ENCODE results near the gene TTYH1. TPM values are rescaled to one million over a fixed set of nuclear protein-coding genes. Genes with fewer than 3 reads are reported as not detected.

Gene TTYH1
- polyA plus RNA-seq, 1 experiment, result not detected

DNA sequence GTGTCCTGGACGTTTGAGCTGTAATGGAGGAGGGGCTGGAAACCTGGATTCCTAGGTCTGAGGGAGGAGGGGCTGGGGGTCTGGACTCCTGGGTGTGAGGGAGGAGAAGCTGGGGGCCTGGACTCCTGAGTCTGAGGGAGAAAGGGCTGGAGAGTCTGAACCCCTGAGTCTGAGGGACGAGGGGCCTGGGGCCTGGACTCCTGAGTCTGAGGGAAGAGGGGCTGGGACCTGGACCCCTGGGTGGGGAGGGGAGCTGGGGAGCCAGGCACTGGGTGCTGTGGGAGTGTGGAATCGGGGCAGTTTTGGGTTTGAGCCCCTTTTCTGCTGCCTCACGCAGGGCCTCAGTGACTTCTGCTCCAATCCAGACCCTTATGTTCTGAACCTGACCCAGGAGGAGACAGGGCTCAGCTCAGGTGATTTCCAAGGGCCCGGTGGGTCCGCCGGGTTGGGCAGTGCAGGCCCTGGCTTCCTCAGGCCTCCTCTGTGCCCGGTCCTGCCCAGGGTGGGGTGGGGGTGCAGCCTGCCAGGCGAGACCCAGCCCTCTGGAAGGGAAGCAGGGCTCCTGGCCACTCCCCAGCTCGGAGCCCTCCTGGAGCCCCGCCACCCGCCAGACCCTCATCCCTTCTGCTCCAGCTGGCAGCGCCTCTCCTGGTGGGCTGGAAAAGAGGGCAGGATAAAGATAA lies 14.4 kb downstream of the TTYH1 start:
- POLR2A ChIA-PET, result interaction anchor here (0.6 to 1.0 kb wide), 2 partner anchors 10 to 19 kb away, joined by 4 read pairs; partner anchors contain the start of gene LENG8
- TF ChIP-seq, protein P1, sequence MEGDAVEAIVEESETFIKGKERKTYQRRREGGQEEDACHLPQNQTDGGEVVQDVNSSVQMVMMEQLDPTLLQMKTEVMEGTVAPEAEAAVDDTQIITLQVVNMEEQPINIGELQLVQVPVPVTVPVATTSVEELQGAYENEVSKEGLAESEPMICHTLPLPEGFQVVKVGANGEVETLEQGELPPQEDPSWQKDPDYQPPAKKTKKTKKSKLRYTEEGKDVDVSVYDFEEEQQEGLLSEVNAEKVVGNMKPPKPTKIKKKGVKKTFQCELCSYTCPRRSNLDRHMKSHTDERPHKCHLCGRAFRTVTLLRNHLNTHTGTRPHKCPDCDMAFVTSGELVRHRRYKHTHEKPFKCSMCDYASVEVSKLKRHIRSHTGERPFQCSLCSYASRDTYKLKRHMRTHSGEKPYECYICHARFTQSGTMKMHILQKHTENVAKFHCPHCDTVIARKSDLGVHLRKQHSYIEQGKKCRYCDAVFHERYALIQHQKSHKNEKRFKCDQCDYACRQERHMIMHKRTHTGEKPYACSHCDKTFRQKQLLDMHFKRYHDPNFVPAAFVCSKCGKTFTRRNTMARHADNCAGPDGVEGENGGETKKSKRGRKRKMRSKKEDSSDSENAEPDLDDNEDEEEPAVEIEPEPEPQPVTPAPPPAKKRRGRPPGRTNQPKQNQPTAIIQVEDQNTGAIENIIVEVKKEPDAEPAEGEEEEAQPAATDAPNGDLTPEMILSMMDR (IDR thresholded peaks at IDR 0.05; ENCODE audit: low read depth, low read length), result no peak
- CTCF ChIA-PET, result no interaction called here
- no peak overlapping the region for H3K27ac ChIP-seq (ENCODE audit: low read depth, low read length)
- no peaks in the 10 kb centered on the region; the same call in 1 of the 2 replicates for H3K9me3 ChIP-seq (ENCODE audit: control insufficient read depth, insufficient read depth, low read length)
- no peak overlapping the region for H3K4me3 ChIP-seq (ENCODE audit: low read depth, low read length)
- H3K27me3 ChIP-seq (ENCODE audit: control insufficient read depth, insufficient read depth, low read length), result peaks cover 16% of the 10 kb centered on the region
- no peak for DNase-seq (ENCODE audit: low read depth, low spot score)

DNA sequence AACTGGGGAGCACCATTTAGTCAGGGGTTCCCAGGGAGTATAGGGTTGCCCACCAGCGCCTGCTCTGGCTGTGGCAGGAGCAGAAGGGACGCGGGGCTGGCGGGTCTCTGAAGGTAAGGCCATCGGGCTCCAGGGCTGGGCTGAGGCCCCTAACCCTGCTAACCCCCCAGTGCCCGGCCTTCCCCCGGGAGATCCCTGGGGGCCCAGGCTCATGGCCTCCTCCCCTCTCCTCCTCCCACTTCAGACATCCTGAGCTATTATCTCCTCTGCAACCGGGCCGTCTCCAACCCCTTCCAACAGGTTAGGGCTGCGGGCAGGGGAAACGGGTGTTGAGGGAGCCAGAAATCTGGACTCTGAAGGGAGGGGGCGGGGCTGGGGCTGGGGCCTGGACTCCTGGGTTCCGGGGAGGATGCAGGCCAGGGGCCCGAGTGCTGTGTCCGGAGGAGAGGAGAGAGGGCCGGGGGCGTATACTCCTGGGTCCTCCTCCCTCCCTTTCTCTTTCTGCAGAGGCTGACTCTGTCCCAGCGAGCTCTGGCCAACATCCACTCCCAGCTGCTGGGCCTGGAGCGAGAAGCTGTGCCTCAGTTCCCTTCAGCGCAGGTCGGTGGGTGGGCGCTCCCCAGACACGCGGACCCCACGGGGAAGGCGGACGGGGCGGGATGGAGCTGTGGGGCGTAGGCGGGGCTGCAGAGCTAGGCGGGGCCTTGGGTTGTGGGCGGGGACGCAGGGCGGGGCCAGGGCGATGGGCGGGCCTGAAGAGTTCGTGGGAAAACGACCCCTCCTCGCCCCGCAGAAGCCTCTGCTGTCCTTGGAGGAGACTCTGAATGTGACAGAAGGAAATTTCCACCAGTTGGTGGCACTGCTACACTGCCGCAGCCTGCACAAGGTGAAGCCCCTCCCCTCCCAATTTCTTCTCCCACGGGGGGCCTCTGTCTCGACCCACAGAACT lies 15.3 kb downstream of the TTYH1 start:
- CTCF ChIA-PET, result no interaction called here
- Histone ChIP-seq H3K4me3 (ENCODE audit: low read depth, low read length) (peak overlapping the region; percentile 56), H3K27ac (ENCODE audit: low read depth, low read length) (no peak overlapping the region), H3K9me3 (ENCODE audit: control insufficient read depth, insufficient read depth, low read length) (no peaks in the 10 kb centered on the region; the same call in 1 of the 2 replicates), H3K27me3 (ENCODE audit: control insufficient read depth, insufficient read depth, low read length) (peaks cover 15% of the 10 kb centered on the region)
- TF ChIP-seq, protein P1 (IDR thresholded peaks at IDR 0.05; ENCODE audit: low read depth, low read length), result no peak
- POLR2A ChIA-PET, result interaction anchor here (0.6 to 1.1 kb wide), 4 partner anchors 13 to 33 kb away, joined by 3 to 5 read pairs (median 4); partner anchors contain the start of genes LENG8 and LENG9
- no peak for DNase-seq (ENCODE audit: low read depth, low spot score)

DNA sequence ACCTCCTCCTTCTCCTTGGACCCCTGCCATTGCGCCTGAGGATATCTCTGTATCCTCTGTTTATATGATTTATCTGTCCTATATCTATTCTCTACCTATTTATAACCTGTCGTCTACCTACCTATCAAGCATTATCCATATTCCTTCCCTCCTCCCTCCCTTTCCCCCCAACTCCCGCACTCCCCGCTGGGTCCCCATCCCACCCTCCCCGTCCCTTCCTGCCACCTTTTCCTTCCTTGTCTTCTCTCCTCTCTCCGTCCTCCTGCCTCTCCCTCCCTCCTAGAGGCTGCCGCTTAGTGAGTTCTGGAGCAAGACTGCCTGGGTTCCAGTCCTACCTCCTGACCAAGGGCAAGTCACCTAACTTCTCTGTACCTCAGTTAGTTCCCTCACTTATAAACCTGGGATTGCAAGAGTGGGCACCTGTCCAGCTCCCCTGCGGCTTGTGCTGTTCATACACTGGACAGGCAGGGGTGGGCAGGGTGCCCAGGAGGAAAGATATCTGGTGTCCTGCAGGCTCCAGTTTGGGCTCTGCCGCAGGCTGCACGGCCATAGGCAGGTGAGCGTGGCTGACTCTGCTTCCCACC lies 16.1 kb downstream of the TTYH1 start:
- DNase-seq (ENCODE audit: low read depth, low spot score), result no peak
- TF ChIP-seq, protein P1 (IDR thresholded peaks at IDR 0.05; ENCODE audit: low read depth, low read length), result no peak
- no peak overlapping the region for H3K4me3 ChIP-seq (ENCODE audit: low read depth, low read length)
- H3K27ac ChIP-seq (ENCODE audit: low read depth, low read length), result no peak overlapping the region
- ChIA-PET POLR2A (interaction anchor here (0.9 to 1.1 kb wide), 3 partner anchors 17 to 32 kb away, joined by 3 to 5 read pairs (median 4); partner anchors contain the start of genes LENG8 and LENG9), CTCF (no interaction called here)
- H3K9me3 ChIP-seq (ENCODE audit: control insufficient read depth, insufficient read depth, low read length), result no peaks in the 10 kb centered on the region; the same call in 1 of the 2 replicates
- peaks cover 15% of the 10 kb centered on the region for H3K27me3 ChIP-seq (ENCODE audit: control insufficient read depth, insufficient read depth, low read length)

DNA sequence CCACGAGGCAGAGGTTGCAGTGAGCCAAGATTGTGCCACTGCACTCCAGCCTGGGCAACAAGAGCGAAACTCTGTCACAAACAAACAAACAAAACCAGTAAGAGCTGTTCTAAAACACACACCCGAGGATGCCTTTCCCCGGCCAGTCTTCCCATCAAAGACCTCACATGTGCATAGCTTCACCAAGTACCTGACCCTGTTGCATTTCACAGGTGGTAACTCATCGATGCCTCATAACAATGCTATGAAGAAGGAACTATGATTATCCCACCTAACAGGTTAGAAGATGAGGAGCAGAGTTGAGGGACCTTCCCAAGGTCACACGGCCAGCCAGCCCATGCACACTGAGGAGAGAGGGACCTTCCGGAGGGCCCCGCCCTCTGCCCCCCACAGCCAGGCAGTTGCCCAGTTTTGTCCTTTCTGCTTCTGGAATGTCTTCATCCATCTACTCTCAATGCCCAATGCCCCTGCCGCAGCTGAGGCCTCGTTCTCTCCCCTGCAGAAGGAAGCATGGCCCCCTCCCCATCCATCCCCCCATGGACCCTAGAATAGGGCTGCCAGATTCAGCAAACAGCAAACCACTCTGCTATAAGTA lies 17.0 kb downstream of the TTYH1 start:
- Histone ChIP-seq H3K4me3 (ENCODE audit: low read depth, low read length) (no peak overlapping the region), H3K27me3 (ENCODE audit: control insufficient read depth, insufficient read depth, low read length) (peaks cover 15% of the 10 kb centered on the region), H3K27ac (ENCODE audit: low read depth, low read length) (no peak overlapping the region), H3K9me3 (ENCODE audit: control insufficient read depth, insufficient read depth, low read length) (no peaks in the 10 kb centered on the region; the same call in 1 of the 2 replicates)
- no peak for DNase-seq (ENCODE audit: low read depth, low spot score)
- CTCF ChIA-PET, result no interaction called here
- TF ChIP-seq, protein P1 (IDR thresholded peaks at IDR 0.05; ENCODE audit: low read depth, low read length), result no peak
- POLR2A ChIA-PET, result no interaction called here

Measured in AG04450 (cell line).